PC-9 (cell line): ENCODE measurements around the gene RYR3.

Experiments used
- CTCF ChIP-seq: fragments of 200-600 bp; sonication (generic); conservative IDR thresholded peaks from 2 replicates; pipeline ENCODE4 v1.6.1; 2017; ENCODE audit warnings: mixed run types, antibody characterized with exemption, mild to moderate bottlenecking, moderate library complexity
- EZH2 ChIP-seq: fragments of 200-600 bp; sonication (generic); IDR thresholded peaks from 2 replicates; pipeline ENCODE4 v1.8.0; 2017; ENCODE audit warnings: antibody characterized with exemption, low read depth

- no peak for TF ChIP-seq CTCF
- no peak for TF ChIP-seq EZH2
Measured at GRCh38 chr15:33797651-33798050, 486.9 kb downstream of the RYR3 start.
